Measurements from ENCODE around the gene DLGAP1.

Gene DLGAP1

GRCh38 chr18:3966246-3966641 is 488.9 kb downstream of the DLGAP1 start:
- Mint-ChIP-seq H3K9me3 (no peaks in the 10 kb centered on the region), H3K27ac (no peak overlapping the region), H3K4me1 (no peaks in the 10 kb centered on the region), H3K4me3 (no peak overlapping the region), H3K27me3 (peaks cover 4% of the 10 kb centered on the region), H3K36me3 (no peaks in the 10 kb centered on the region)
- DNase-seq = no peak
- CTCF ChIA-PET = interaction anchor here (1.0 kb wide), 1 partner anchor 29 kb away, joined by 3 read pairs; no protein-coding TSS in a partner anchor

GRCh38 chr18:3960977-3961376 is 494.1 kb downstream of the DLGAP1 start:
- H3K36me3 Mint-ChIP-seq = no peaks in the 10 kb centered on the region
- H3K27me3 Mint-ChIP-seq = no peaks in the 10 kb centered on the region
- DNase-seq = no peak
- peak overlapping the region; percentile 44 for H3K27ac Mint-ChIP-seq
- no peaks in the 10 kb centered on the region for H3K9me3 Mint-ChIP-seq
- H3K4me3 Mint-ChIP-seq = no peak overlapping the region
- CTCF ChIA-PET = no interaction called here
- H3K4me1 Mint-ChIP-seq = no peaks in the 10 kb centered on the region

GRCh38 chr18:3960142-3960541 is 495.0 kb downstream of the DLGAP1 start:
- no peak overlapping the region for H3K27ac Mint-ChIP-seq
- CTCF ChIA-PET = no interaction called here
- no peaks in the 10 kb centered on the region for H3K9me3 Mint-ChIP-seq
- H3K4me3 Mint-ChIP-seq = no peak overlapping the region
- H3K27me3 Mint-ChIP-seq = no peaks in the 10 kb centered on the region
- DNase-seq = no peak
- no peaks in the 10 kb centered on the region for H3K4me1 Mint-ChIP-seq
- no peaks in the 10 kb centered on the region for H3K36me3 Mint-ChIP-seq

GRCh38 chr18:3952031-3952430 is 503.1 kb downstream of the DLGAP1 start:
- Mint-ChIP-seq H3K27ac (no peak overlapping the region), H3K4me1 (no peaks in the 10 kb centered on the region), H3K36me3 (no peaks in the 10 kb centered on the region), H3K27me3 (no peaks in the 10 kb centered on the region), H3K9me3 (no peaks in the 10 kb centered on the region), H3K4me3 (no peak overlapping the region)
- CTCF ChIA-PET = no interaction called here
- no peak for DNase-seq

- no peaks in the 10 kb centered on the region for H3K36me3 Mint-ChIP-seq
Measured at GRCh38 chr18:3950668-3951404, 504.3 kb downstream of the DLGAP1 start.

GRCh38 chr18:3948958-3949357 is 506.1 kb downstream of the DLGAP1 start:
- H3K4me1 Mint-ChIP-seq = no peaks in the 10 kb centered on the region
- no peak overlapping the region for H3K4me3 Mint-ChIP-seq
- no peaks in the 10 kb centered on the region for H3K9me3 Mint-ChIP-seq

More at GRCh38 chr18:3950668-3951404, 504.3 kb downstream of the DLGAP1 start:
- Mint-ChIP-seq H3K9me3 (no peaks in the 10 kb centered on the region), H3K27me3 (no peaks in the 10 kb centered on the region), H3K4me3 (no peak overlapping the region), H3K27ac (no peak overlapping the region), H3K4me1 (no peaks in the 10 kb centered on the region)
- CTCF ChIA-PET = no interaction called here
- DNase-seq = no peak

DNA sequence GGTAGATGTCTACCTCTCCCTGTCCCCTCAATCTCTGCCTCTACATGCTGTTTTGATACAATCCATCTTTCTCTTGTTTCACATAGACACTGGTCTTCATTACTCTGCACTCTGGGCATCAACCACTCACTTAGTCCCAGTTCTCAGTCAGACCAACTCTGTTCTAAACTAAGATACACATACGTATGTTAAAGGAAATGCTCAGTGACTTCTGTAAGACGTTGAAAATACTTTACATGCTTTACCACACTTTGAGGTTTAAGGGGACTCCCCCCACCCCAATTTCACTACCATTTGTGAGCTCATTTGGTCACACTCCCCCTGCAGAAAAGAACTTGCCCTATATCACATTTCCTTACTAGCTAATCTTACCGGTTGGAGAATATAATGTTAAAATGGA is 507.7 kb downstream of the DLGAP1 start:
- H3K27ac Mint-ChIP-seq = no peak overlapping the region
- DNase-seq = no peak
- H3K9me3 Mint-ChIP-seq = no peaks in the 10 kb centered on the region
- H3K27me3 Mint-ChIP-seq = no peaks in the 10 kb centered on the region
- no peak overlapping the region for H3K4me3 Mint-ChIP-seq
- no peaks in the 10 kb centered on the region for H3K36me3 Mint-ChIP-seq
- CTCF ChIA-PET = interaction anchor here (1.0 kb wide), 1 partner anchor 177 kb away, joined by 3 read pairs; no protein-coding TSS in a partner anchor
- no peaks in the 10 kb centered on the region for H3K4me1 Mint-ChIP-seq

More at GRCh38 chr18:3948958-3949357, 506.1 kb downstream of the DLGAP1 start:
- H3K27me3 Mint-ChIP-seq = no peaks in the 10 kb centered on the region
- CTCF ChIA-PET = no interaction called here
- no peak overlapping the region for H3K27ac Mint-ChIP-seq
- H3K36me3 Mint-ChIP-seq = no peaks in the 10 kb centered on the region
- DNase-seq = no peak

GRCh38 chr18:3935305-3935704 is 519.8 kb downstream of the DLGAP1 start:
- H3K9me3 Mint-ChIP-seq = no peaks in the 10 kb centered on the region
- CTCF ChIA-PET = no interaction called here
- no peaks in the 10 kb centered on the region for H3K36me3 Mint-ChIP-seq
- H3K4me1 Mint-ChIP-seq = no peaks in the 10 kb centered on the region
- no peak overlapping the region for H3K27ac Mint-ChIP-seq
- no peak for DNase-seq
- no peaks in the 10 kb centered on the region for H3K27me3 Mint-ChIP-seq
- H3K4me3 Mint-ChIP-seq = no peak overlapping the region

- H3K36me3 Mint-ChIP-seq = no peaks in the 10 kb centered on the region
- H3K9me3 Mint-ChIP-seq = no peaks in the 10 kb centered on the region
- no peaks in the 10 kb centered on the region for H3K27me3 Mint-ChIP-seq
- CTCF ChIA-PET = no interaction called here
- no peak overlapping the region for H3K27ac Mint-ChIP-seq
- H3K4me3 Mint-ChIP-seq = no peak overlapping the region
- no peaks in the 10 kb centered on the region for H3K4me1 Mint-ChIP-seq
- DNase-seq = no peak
Measured at GRCh38 chr18:3932276-3932675, 522.8 kb downstream of the DLGAP1 start.

- H3K4me3 Mint-ChIP-seq = no peak overlapping the region
- H3K27ac Mint-ChIP-seq = no peak overlapping the region
- H3K4me1 Mint-ChIP-seq = no peaks in the 10 kb centered on the region
- H3K9me3 Mint-ChIP-seq = no peaks in the 10 kb centered on the region
- H3K27me3 Mint-ChIP-seq = no peaks in the 10 kb centered on the region
- CTCF ChIA-PET = no interaction called here
- no peak for DNase-seq
- no peaks in the 10 kb centered on the region for H3K36me3 Mint-ChIP-seq
Measured at GRCh38 chr18:3931542-3932112, 523.5 kb downstream of the DLGAP1 start.

DNA sequence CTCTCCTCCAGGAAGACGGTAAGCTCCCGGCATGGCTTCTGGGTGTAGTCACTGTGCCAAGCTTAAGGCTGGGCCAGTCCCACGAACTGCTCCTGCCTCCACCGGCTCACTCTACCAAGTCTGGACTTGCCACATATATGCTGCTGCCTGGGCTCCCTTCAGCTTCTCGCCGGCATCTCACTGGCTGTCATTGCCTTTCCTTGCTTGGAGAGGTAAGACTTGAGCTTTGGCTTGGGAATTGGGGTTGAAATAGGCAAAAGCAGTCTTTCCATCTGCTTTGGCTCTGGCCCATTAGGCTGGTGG is 524.1 kb downstream of the DLGAP1 start:
- H3K9me3 Mint-ChIP-seq = no peaks in the 10 kb centered on the region
- no peak overlapping the region for H3K4me3 Mint-ChIP-seq
- CTCF ChIA-PET = no interaction called here
- no peaks in the 10 kb centered on the region for H3K27me3 Mint-ChIP-seq
- no peaks in the 10 kb centered on the region for H3K4me1 Mint-ChIP-seq
- H3K27ac Mint-ChIP-seq = no peak overlapping the region
- no peak for DNase-seq
- no peaks in the 10 kb centered on the region for H3K36me3 Mint-ChIP-seq

DNA sequence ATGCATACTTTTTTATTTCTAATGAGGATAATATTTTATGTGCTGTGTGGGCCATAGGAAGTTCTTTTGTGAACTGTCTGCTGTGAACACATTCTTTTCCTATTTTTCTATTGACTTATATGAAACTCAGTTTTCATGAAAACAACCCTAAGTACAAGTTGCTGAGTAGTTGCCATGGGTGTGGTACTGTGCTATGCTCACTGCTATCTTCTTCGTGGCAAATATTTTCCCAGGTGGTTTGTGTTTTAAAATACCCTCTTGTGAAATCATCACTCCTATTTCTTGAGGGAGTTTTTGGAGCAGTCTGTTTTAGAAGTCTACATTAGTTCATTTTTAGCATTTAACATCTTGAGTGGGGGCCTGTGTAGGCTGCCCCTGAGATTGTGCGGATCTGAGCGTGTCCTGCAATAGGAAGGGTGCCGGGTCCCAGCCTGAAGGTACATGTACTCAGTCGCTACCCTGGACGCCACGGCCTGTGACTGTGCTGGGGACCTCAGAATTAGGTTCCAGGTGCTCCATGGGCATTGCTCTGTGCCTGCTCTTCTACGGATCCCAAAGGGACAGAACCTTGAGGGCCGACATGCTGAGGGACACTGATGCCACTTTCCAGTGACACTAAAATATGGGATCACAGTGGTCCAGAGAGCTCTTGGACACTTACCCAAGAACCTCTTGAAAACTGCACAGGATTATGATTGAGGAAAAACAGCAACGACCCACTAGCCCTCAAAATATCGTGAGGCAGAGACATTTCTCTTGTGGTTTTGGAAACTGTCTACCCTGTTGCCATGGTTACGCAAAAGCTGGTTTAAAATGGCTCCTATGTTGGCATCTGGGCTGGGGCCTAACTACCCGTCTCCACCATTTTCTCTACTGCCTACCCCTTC is 524.7 kb downstream of the DLGAP1 start:
- no peak overlapping the region for H3K27ac Mint-ChIP-seq
- CTCF ChIA-PET = no interaction called here
- H3K27me3 Mint-ChIP-seq = no peaks in the 10 kb centered on the region
- H3K36me3 Mint-ChIP-seq = no peaks in the 10 kb centered on the region
- H3K4me3 Mint-ChIP-seq = no peak overlapping the region
- H3K4me1 Mint-ChIP-seq = no peaks in the 10 kb centered on the region
- DNase-seq = no peak
- H3K9me3 Mint-ChIP-seq = no peaks in the 10 kb centered on the region

DNA sequence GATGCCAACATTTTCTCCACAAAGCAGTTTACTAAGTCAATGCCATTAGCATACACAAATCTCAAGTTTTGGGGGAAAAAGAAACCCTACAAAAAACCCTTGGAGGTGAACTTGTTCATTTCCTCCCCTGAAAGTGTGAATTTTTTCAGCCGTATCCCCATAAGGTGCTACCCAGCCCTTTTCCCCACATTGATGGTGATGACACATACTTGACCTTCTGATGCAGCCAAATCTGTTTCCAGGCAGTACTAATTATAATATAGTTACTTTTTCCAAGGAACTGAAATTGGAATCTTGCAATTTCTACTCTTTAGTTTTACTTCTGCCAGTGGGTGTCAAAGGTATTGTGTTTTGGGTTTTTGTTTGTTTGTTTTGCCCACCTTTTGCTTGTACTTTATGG is 530.7 kb downstream of the DLGAP1 start:
- no peak overlapping the region for H3K27ac Mint-ChIP-seq
- H3K27me3 Mint-ChIP-seq = no peaks in the 10 kb centered on the region
- no peaks in the 10 kb centered on the region for H3K4me1 Mint-ChIP-seq
- H3K9me3 Mint-ChIP-seq = no peaks in the 10 kb centered on the region
- DNase-seq = no peak
- no peaks in the 10 kb centered on the region for H3K36me3 Mint-ChIP-seq
- CTCF ChIA-PET = no interaction called here
- H3K4me3 Mint-ChIP-seq = no peak overlapping the region

GRCh38 chr18:3923750-3924149 is 531.4 kb downstream of the DLGAP1 start:
- Mint-ChIP-seq H3K9me3 (no peaks in the 10 kb centered on the region), H3K36me3 (no peaks in the 10 kb centered on the region), H3K4me1 (no peaks in the 10 kb centered on the region), H3K27ac (no peak overlapping the region), H3K4me3 (no peak overlapping the region), H3K27me3 (no peaks in the 10 kb centered on the region)
- no peak for DNase-seq
- CTCF ChIA-PET = no interaction called here

GRCh38 chr18:3921826-3922225 is 533.3 kb downstream of the DLGAP1 start:
- DNase-seq = no peak
- Mint-ChIP-seq H3K27me3 (no peaks in the 10 kb centered on the region), H3K9me3 (no peaks in the 10 kb centered on the region), H3K36me3 (no peaks in the 10 kb centered on the region), H3K4me1 (no peaks in the 10 kb centered on the region), H3K27ac (no peak overlapping the region), H3K4me3 (no peak overlapping the region)
- CTCF ChIA-PET = no interaction called here
